ENCODE results near the gene CCDC121.

- TF ChIP-seq CTCF (IDR thresholded peaks at IDR 0.05; ENCODE audit: low read depth, low read length, poor library complexity, severe bottlenecking) (no peak), EZH2phosphoT487 (IDR thresholded peaks at IDR 0.05; ENCODE audit: borderline replicate concordance, low read length) (no peak)
Measured at GRCh38 chr2:27582129-27582694, 46.6 kb downstream of the CCDC121 start.
